ENCODE measurements around the gene JUP. TPM values are rescaled to one million over a fixed set of nuclear protein-coding genes. Genes with fewer than 3 reads are reported as not detected.

JUP gene
- total and polyA plus RNA-seq, 2 of the 13 experiments (the other 11 are each of a cell fraction or from before 2014, with no cell fraction given) = 12.1 to 20.6 TPM

DNA sequence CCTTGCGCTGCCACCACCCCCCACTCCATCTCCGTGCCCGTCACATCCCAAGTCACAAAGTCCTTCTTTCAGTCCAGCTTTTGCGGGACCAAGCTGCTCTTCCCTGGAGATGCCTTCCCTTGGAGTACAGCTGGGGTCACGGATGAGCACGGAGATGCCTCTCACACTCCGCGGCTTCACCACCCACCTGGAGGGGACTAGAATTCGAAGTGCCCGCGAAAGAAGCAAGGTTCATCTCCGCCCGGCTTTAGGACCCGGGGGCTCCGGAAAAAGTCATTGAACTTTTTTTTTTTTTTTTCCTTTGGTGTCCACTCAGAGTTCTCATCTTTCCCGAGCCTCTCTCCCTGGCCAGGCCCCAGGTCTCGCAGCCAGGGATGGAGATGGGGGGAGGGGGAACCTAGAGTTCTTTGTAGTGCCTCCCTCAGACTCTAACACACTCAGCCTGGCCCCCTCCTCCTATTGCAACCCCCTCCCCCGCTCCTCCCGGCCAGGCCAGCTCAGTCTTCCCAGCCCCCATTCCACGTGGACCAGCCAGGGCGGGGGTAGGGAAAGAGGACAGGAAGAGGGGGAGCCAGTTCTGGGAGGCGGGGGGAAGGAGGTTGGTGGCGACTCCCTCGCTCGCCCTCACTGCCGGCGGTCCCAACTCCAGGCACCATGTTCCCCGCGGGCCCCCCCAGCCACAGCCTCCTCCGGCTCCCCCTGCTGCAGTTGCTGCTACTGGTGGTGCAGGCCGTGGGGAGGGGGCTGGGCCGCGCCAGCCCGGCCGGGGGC, 26.1 kb upstream of the JUP start, which contains the start of gene FKBP10 (continued):
- TF ChIP-seq ZNF687 (CRISPR knock-in tag; IDR thresholded peaks at IDR 0.05) (peak; percentile 51), GMEB2 (CRISPR knock-in tag; IDR thresholded peaks at IDR 0.05; ENCODE audit: low read depth) (no peak), MAFF (IDR thresholded peaks at IDR 0.05; ENCODE audit: low read depth, low read length) (no peak), ATF1 (CRISPR knock-in tag; IDR thresholded peaks at IDR 0.05) (no peak), MTF1 (CRISPR knock-in tag; IDR thresholded peaks at IDR 0.05) (no peak), GPN1 (CRISPR knock-in tag; IDR thresholded peaks at IDR 0.05; ENCODE audit: borderline replicate concordance) (no peak; the same call in 1 of the 2 replicates), MYC (CRISPR knock-in tag; IDR thresholded peaks at IDR 0.05; ENCODE audit: borderline replicate concordance) (peak; percentile 98), DPF2 (CRISPR knock-in tag; IDR thresholded peaks at IDR 0.05; ENCODE audit: borderline replicate concordance, low read depth) (no peak), ZNF841 (CRISPR knock-in tag; IDR thresholded peaks at IDR 0.05; ENCODE audit: borderline replicate concordance) (0 out of 2 replicates have a peak, but pooled peaks have one; percentile 54), ZNF703 (CRISPR knock-in tag; IDR thresholded peaks at IDR 0.05; ENCODE audit: borderline replicate concordance) (no peak), ZNF670 (CRISPR knock-in tag; IDR thresholded peaks at IDR 0.05; ENCODE audit: borderline replicate concordance) (peak; percentile 87; the same call in 1 of the 2 replicates), PLRG1 (conservative IDR thresholded peaks at IDR 0.05) (no peak)
- TF ChIP-seq, protein P1, sequence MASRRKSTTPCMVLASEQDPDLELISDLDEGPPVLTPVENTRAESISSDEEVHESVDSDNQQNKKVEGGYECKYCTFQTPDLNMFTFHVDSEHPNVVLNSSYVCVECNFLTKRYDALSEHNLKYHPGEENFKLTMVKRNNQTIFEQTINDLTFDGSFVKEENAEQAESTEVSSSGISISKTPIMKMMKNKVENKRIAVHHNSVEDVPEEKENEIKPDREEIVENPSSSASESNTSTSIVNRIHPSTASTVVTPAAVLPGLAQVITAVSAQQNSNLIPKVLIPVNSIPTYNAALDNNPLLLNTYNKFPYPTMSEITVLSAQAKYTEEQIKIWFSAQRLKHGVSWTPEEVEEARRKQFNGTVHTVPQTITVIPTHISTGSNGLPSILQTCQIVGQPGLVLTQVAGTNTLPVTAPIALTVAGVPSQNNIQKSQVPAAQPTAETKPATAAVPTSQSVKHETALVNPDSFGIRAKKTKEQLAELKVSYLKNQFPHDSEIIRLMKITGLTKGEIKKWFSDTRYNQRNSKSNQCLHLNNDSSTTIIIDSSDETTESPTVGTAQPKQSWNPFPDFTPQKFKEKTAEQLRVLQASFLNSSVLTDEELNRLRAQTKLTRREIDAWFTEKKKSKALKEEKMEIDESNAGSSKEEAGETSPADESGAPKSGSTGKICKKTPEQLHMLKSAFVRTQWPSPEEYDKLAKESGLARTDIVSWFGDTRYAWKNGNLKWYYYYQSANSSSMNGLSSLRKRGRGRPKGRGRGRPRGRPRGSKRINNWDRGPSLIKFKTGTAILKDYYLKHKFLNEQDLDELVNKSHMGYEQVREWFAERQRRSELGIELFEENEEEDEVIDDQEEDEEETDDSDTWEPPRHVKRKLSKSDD (CRISPR knock-in tag; IDR thresholded peaks at IDR 0.05; ENCODE audit: low read depth) = no peak
- TF ChIP-seq, protein P2, sequence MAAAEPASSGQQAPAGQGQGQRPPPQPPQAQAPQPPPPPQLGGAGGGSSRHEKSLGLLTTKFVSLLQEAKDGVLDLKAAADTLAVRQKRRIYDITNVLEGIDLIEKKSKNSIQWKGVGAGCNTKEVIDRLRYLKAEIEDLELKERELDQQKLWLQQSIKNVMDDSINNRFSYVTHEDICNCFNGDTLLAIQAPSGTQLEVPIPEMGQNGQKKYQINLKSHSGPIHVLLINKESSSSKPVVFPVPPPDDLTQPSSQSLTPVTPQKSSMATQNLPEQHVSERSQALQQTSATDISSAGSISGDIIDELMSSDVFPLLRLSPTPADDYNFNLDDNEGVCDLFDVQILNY (CRISPR knock-in tag; conservative IDR thresholded peaks at IDR 0.05) = no peak
- TF ChIP-seq, protein P3, sequence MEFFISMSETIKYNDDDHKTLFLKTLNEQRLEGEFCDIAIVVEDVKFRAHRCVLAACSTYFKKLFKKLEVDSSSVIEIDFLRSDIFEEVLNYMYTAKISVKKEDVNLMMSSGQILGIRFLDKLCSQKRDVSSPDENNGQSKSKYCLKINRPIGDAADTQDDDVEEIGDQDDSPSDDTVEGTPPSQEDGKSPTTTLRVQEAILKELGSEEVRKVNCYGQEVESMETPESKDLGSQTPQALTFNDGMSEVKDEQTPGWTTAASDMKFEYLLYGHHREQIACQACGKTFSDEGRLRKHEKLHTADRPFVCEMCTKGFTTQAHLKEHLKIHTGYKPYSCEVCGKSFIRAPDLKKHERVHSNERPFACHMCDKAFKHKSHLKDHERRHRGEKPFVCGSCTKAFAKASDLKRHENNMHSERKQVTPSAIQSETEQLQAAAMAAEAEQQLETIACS (CRISPR knock-in tag; IDR thresholded peaks at IDR 0.05) = no peak
- TF ChIP-seq, protein P4, sequence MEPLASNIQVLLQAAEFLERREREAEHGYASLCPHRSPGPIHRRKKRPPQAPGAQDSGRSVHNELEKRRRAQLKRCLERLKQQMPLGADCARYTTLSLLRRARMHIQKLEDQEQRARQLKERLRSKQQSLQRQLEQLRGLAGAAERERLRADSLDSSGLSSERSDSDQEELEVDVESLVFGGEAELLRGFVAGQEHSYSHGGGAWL (CRISPR knock-in tag; IDR thresholded peaks at IDR 0.05) = peak; percentile 43; the same call in 1 of the 2 replicates
